ENCODE results near the gene AMBP. TPM values are rescaled to one million over a fixed set of nuclear protein-coding genes. Genes with fewer than 3 reads are reported as not detected.

The AMBP gene
- total RNA-seq, 2 donors from 2014 or later: 1.5 to 5.7 TPM

DNA sequence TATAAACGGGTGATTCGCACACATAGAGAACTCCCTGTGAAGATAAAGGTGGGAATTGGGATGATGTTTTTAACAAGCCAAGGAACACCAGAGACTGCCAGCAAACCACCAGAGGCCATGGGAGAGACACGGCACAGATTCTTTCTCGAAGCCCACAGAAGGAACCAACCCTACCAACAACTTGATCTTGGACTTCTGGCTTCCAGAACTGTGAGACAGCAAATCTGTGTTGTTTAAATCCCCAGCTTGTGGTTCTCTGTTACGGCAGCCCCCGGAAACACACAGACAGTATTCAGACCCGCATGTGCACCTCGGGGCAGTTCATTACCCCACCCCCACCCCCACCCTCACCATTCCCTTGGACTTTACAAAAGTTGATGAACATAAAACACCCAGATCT lies 12.8 kb downstream of the AMBP start:
- Histone ChIP-seq H3K4me1 (no peaks in the 10 kb centered on the region), H3K9me3 (no peaks in the 10 kb centered on the region), H3K4me3 (no peak overlapping the region), H3K9ac (ENCODE audit: low read depth in 2 of 2, low read length in 2 of 2) (no peak overlapping the region), H3K27ac (no peak overlapping the region), H3K36me3 (no peaks in the 10 kb centered on the region), H3K27me3 (no peaks in the 10 kb centered on the region)
- DNase-seq: no peak
- TF ChIP-seq, protein P1, sequence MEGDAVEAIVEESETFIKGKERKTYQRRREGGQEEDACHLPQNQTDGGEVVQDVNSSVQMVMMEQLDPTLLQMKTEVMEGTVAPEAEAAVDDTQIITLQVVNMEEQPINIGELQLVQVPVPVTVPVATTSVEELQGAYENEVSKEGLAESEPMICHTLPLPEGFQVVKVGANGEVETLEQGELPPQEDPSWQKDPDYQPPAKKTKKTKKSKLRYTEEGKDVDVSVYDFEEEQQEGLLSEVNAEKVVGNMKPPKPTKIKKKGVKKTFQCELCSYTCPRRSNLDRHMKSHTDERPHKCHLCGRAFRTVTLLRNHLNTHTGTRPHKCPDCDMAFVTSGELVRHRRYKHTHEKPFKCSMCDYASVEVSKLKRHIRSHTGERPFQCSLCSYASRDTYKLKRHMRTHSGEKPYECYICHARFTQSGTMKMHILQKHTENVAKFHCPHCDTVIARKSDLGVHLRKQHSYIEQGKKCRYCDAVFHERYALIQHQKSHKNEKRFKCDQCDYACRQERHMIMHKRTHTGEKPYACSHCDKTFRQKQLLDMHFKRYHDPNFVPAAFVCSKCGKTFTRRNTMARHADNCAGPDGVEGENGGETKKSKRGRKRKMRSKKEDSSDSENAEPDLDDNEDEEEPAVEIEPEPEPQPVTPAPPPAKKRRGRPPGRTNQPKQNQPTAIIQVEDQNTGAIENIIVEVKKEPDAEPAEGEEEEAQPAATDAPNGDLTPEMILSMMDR (IDR thresholded peaks at IDR 0.05): no peak
- intact Hi-C loops (cut with DNase I): no loop called here

DNA sequence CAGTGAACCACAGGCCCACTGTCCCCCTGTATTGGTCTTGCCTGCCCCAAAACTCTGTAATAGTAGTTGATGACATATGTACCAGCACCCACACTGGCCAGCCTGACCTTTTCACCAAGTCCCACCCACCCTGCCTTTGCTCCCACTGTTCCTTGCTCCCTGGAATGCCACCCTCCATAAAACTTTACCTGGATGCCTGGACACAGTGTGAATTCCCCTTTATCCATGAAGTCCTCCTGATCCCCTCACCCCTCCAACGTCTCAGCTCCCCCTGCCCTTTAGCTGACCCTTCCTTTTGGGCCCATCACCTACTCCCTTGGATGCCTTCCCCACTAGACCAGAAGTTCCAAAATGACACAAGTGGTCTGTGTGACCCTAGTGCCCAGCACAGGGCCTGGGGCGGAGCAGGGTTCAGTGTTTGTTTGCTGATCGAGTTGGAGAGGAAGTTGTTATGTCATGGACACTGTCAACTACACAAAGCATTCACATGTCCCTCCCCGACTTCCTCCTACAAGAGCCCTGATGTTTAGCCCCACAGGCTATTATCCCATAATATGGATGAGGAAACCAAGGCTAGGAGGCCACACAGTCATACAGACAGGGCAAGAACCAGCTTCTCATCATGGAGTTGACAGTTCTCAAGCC lies 16.1 kb downstream of the AMBP start:
- Histone ChIP-seq H3K9ac (ENCODE audit: low read depth in 2 of 2, low read length in 2 of 2) (no peak overlapping the region), H3K27ac (no peak overlapping the region), H3K4me3 (no peak overlapping the region), H3K27me3 (no peaks in the 10 kb centered on the region), H3K36me3 (no peaks in the 10 kb centered on the region), H3K4me1 (no peaks in the 10 kb centered on the region), H3K9me3 (no peaks in the 10 kb centered on the region)
- intact Hi-C loops (cut with DNase I): no loop called here
- DNase-seq: peak; percentile 19
- TF ChIP-seq, protein P1 (IDR thresholded peaks at IDR 0.05): no peak

DNA sequence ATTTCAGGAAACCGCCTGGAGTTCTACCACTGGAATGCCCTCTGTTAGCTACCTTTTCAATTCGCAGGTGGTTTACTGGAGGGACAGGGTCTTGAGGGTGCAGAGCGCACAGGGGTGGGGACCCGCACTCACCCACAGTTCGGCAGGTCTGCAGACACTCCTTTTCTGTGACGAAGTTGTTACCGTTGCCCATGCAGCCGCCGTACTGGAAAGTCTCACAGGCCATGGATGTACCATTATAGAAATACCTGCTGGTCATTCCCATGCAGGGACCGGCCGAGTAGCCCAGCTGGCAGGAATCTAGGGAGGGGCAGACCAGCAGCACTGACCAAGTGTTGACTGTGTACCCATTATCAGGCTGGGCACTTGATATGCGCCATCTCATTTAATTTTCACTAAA lies 16.8 kb downstream of the AMBP start:
- peak; percentile 16 for DNase-seq
- H3K27ac ChIP-seq: no peak overlapping the region
- no peaks in the 10 kb centered on the region for H3K9me3 ChIP-seq
- TF ChIP-seq, protein P1 (IDR thresholded peaks at IDR 0.05): no peak
- no peaks in the 10 kb centered on the region for H3K36me3 ChIP-seq
- H3K27me3 ChIP-seq: no peaks in the 10 kb centered on the region
- H3K4me3 ChIP-seq: no peak overlapping the region
- no peak overlapping the region for H3K9ac ChIP-seq (ENCODE audit: low read depth in 2 of 2, low read length in 2 of 2)
- H3K4me1 ChIP-seq: no peaks in the 10 kb centered on the region
- intact Hi-C loops (cut with DNase I): no loop called here

DNA sequence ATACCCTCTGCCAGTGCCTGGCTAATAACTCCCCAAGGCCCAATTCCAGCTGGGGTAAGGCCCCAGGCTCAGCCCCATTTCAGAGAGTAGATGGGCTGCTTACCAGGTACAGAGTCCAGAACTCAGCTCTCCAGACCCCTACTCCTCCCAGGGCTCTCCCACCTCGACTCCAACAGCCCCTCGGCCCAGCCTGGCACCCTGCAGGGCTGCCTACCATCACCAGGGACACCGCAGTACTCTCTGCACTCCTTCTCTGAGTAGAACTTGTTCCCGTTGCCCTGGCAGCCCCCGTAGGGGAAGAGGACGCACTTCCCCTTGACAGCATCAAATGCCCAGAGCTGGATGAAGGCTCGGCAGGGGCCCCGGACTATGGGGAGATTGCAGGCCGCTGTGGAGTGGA lies 17.4 kb downstream of the AMBP start:
- Histone ChIP-seq H3K9ac (ENCODE audit: low read depth in 2 of 2, low read length in 2 of 2) (no peak overlapping the region), H3K36me3 (no peaks in the 10 kb centered on the region), H3K4me3 (no peak overlapping the region), H3K9me3 (no peaks in the 10 kb centered on the region), H3K4me1 (no peaks in the 10 kb centered on the region), H3K27ac (no peak overlapping the region), H3K27me3 (no peaks in the 10 kb centered on the region)
- peak; percentile 12 for DNase-seq
- TF ChIP-seq, protein P1 (IDR thresholded peaks at IDR 0.05): no peak
- intact Hi-C loops (cut with DNase I): no loop called here

DNA sequence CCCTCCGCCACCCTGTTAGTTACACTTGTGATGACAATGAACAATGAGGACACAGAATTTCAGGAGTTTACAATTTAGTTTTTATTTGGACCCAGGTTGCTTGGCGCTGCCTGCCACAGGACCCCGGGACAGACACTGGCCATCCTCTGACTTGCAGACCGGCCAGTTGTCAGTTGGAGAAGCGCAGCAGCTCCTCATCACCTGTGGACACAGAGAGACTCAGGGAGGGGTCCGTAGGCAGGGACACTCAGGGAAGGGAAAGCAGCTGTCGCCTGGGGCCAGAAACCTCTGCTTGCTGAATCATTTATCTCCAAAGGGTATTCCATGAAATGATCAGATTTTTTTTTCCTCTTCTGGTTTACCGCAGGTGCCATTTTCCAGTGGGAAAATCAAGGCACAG lies 18.0 kb downstream of the AMBP start:
- TF ChIP-seq, protein P1 (IDR thresholded peaks at IDR 0.05): no peak
- intact Hi-C loops (cut with DNase I): no loop called here
- H3K4me1 ChIP-seq: no peaks in the 10 kb centered on the region
- H3K4me3 ChIP-seq: no peak overlapping the region
- H3K36me3 ChIP-seq: no peaks in the 10 kb centered on the region
- peak; percentile 6 for DNase-seq
- H3K27ac ChIP-seq: no peak overlapping the region
- H3K9ac ChIP-seq (ENCODE audit: low read depth in 2 of 2, low read length in 2 of 2): no peak overlapping the region
- H3K27me3 ChIP-seq: no peaks in the 10 kb centered on the region
- no peaks in the 10 kb centered on the region for H3K9me3 ChIP-seq

Measured in colonic mucosa (tissue), 4 donors.